ENCODE measurements around the gene RYR2. TPM values are rescaled to one million over a fixed set of nuclear protein-coding genes. Genes with fewer than 3 reads are reported as not detected.
"Not testable (repeated sequence)": the region's sequence is repeated elsewhere in the genome, so short reads cannot be mapped to it uniquely, and the experiment has no call there.

RYR2 gene
- total RNA-seq, 2 experiments from 2014 or later: 0.03 to 0.40 TPM

- H3K36me3 Mint-ChIP-seq, H3K4me3 Mint-ChIP-seq, CTCF ChIA-PET: not testable (repeated sequence)
These were observed 110.0 kb downstream of the RYR2 start for GRCh38 chr1:237151979-237152378.

GRCh38 chr1:237152506-237153335 lies 110.7 kb downstream of the RYR2 start:
- Mint-ChIP-seq H3K27me3 (no peaks in the 10 kb centered on the region), H3K9me3 (ENCODE audit: low read depth) (peaks cover 2% of the 10 kb centered on the region), H3K27ac (no peak overlapping the region), H3K4me3 (no peak overlapping the region), H3K4me1 (no peaks in the 10 kb centered on the region), H3K36me3 (no peaks in the 10 kb centered on the region)
- DNase-seq: no peak
- ATAC-seq: no peak
- CTCF ChIA-PET: no interaction called here

More at GRCh38 chr1:237151979-237152378, 110.0 kb downstream of the RYR2 start:
- H3K27me3 Mint-ChIP-seq; H3K9me3 Mint-ChIP-seq (ENCODE audit: low read depth); H3K27ac Mint-ChIP-seq; H3K4me1 Mint-ChIP-seq; ATAC-seq; DNase-seq: not testable (repeated sequence)

GRCh38 chr1:237154157-237154556 lies 112.2 kb downstream of the RYR2 start:
- no peaks in the 10 kb centered on the region for H3K4me1 Mint-ChIP-seq
- no peak overlapping the region for H3K4me3 Mint-ChIP-seq
- CTCF ChIA-PET: no interaction called here
- no peaks in the 10 kb centered on the region for H3K36me3 Mint-ChIP-seq
- DNase-seq (no peak), ATAC-seq (no peak)
- no peaks in the 10 kb centered on the region for H3K27me3 Mint-ChIP-seq
- peaks cover 2% of the 10 kb centered on the region for H3K9me3 Mint-ChIP-seq (ENCODE audit: low read depth)
- no peak overlapping the region for H3K27ac Mint-ChIP-seq

GRCh38 chr1:237164406-237165352 lies 122.7 kb downstream of the RYR2 start:
- H3K4me3 Mint-ChIP-seq: no peak overlapping the region
- no peaks in the 10 kb centered on the region for H3K36me3 Mint-ChIP-seq
- ATAC-seq: no peak
- DNase-seq: no peak
- CTCF ChIA-PET: no interaction called here
- peaks cover 4% of the 10 kb centered on the region for H3K27me3 Mint-ChIP-seq
- no peak overlapping the region for H3K27ac Mint-ChIP-seq
- H3K4me1 Mint-ChIP-seq: no peaks in the 10 kb centered on the region
- H3K9me3 Mint-ChIP-seq (ENCODE audit: low read depth): no peaks in the 10 kb centered on the region

GRCh38 chr1:237166086-237166485 lies 124.1 kb downstream of the RYR2 start:
- H3K27ac Mint-ChIP-seq: no peak overlapping the region
- peaks cover 9% of the 10 kb centered on the region for H3K27me3 Mint-ChIP-seq
- H3K36me3 Mint-ChIP-seq: no peaks in the 10 kb centered on the region
- no peak overlapping the region for H3K4me3 Mint-ChIP-seq
- no peaks in the 10 kb centered on the region for H3K4me1 Mint-ChIP-seq
- no peaks in the 10 kb centered on the region for H3K9me3 Mint-ChIP-seq (ENCODE audit: low read depth)
- ATAC-seq (no peak), DNase-seq (no peak)
- CTCF ChIA-PET: no interaction called here

GRCh38 chr1:237166593-237167101 lies 124.7 kb downstream of the RYR2 start:
- DNase-seq (no peak), ATAC-seq (no peak)
- Mint-ChIP-seq H3K36me3 (no peaks in the 10 kb centered on the region), H3K27ac (no peak overlapping the region), H3K4me3 (no peak overlapping the region), H3K4me1 (no peaks in the 10 kb centered on the region), H3K9me3 (ENCODE audit: low read depth) (no peaks in the 10 kb centered on the region), H3K27me3 (peaks cover 9% of the 10 kb centered on the region)
- CTCF ChIA-PET: no interaction called here

- no peak overlapping the region for H3K4me3 Mint-ChIP-seq
These were observed 128.2 kb downstream of the RYR2 start for GRCh38 chr1:237170149-237170548.

GRCh38 chr1:237171454-237172117 lies 129.6 kb downstream of the RYR2 start:
- DNase-seq: no peak
- no peak overlapping the region for H3K27ac Mint-ChIP-seq
- no peak for ATAC-seq
- no peaks in the 10 kb centered on the region for H3K36me3 Mint-ChIP-seq
- no peaks in the 10 kb centered on the region for H3K9me3 Mint-ChIP-seq (ENCODE audit: low read depth)
- no peak overlapping the region for H3K4me3 Mint-ChIP-seq
- CTCF ChIA-PET: no interaction called here
- H3K4me1 Mint-ChIP-seq: no peaks in the 10 kb centered on the region
- peaks cover 10% of the 10 kb centered on the region for H3K27me3 Mint-ChIP-seq

More at GRCh38 chr1:237170149-237170548, 128.2 kb downstream of the RYR2 start:
- no peaks in the 10 kb centered on the region for H3K36me3 Mint-ChIP-seq
- no peak for DNase-seq
- H3K27ac Mint-ChIP-seq: no peak overlapping the region
- CTCF ChIA-PET: no interaction called here
- no peaks in the 10 kb centered on the region for H3K9me3 Mint-ChIP-seq (ENCODE audit: low read depth)
- ATAC-seq: no peak
- peaks cover 9% of the 10 kb centered on the region for H3K27me3 Mint-ChIP-seq
- H3K4me1 Mint-ChIP-seq: no peaks in the 10 kb centered on the region

- Mint-ChIP-seq H3K36me3 (no peaks in the 10 kb centered on the region), H3K4me1 (no peaks in the 10 kb centered on the region), H3K9me3 (ENCODE audit: low read depth) (no peaks in the 10 kb centered on the region), H3K27ac (no peak overlapping the region), H3K27me3 (peaks cover 12% of the 10 kb centered on the region), H3K4me3 (no peak overlapping the region)
- no peak for ATAC-seq
- no peak for DNase-seq
- CTCF ChIA-PET: no interaction called here
These were observed 130.1 kb downstream of the RYR2 start for GRCh38 chr1:237172118-237172485.

GRCh38 chr1:237179503-237179902 lies 137.5 kb downstream of the RYR2 start:
- CTCF ChIA-PET: no interaction called here
- DNase-seq: no peak
- no peak overlapping the region for H3K4me3 Mint-ChIP-seq
- peaks cover 6% of the 10 kb centered on the region for H3K27me3 Mint-ChIP-seq
- H3K4me1 Mint-ChIP-seq: no peaks in the 10 kb centered on the region
- no peak for ATAC-seq
- no peaks in the 10 kb centered on the region for H3K9me3 Mint-ChIP-seq (ENCODE audit: low read depth)
- no peaks in the 10 kb centered on the region for H3K36me3 Mint-ChIP-seq
- no peak overlapping the region for H3K27ac Mint-ChIP-seq

GRCh38 chr1:237180256-237180655 lies 138.3 kb downstream of the RYR2 start:
- H3K27ac Mint-ChIP-seq: no peak overlapping the region
- no peaks in the 10 kb centered on the region for H3K4me1 Mint-ChIP-seq
- CTCF ChIA-PET: no interaction called here
- ATAC-seq (no peak), DNase-seq (no peak)
- no peaks in the 10 kb centered on the region for H3K36me3 Mint-ChIP-seq
- H3K4me3 Mint-ChIP-seq: no peak overlapping the region
- peaks cover 6% of the 10 kb centered on the region for H3K27me3 Mint-ChIP-seq
- H3K9me3 Mint-ChIP-seq (ENCODE audit: low read depth): no peaks in the 10 kb centered on the region

GRCh38 chr1:237181743-237182317 lies 139.8 kb downstream of the RYR2 start:
- Mint-ChIP-seq H3K4me3 (no peak overlapping the region), H3K36me3 (no peaks in the 10 kb centered on the region), H3K9me3 (ENCODE audit: low read depth) (no peaks in the 10 kb centered on the region), H3K4me1 (no peaks in the 10 kb centered on the region), H3K27me3 (peaks cover 3% of the 10 kb centered on the region), H3K27ac (no peak overlapping the region)
- DNase-seq (no peak), ATAC-seq (no peak)
- CTCF ChIA-PET: no interaction called here

GRCh38 chr1:237183963-237184540 lies 142.1 kb downstream of the RYR2 start:
- DNase-seq: no peak
- CTCF ChIA-PET: no interaction called here
- no peaks in the 10 kb centered on the region for H3K9me3 Mint-ChIP-seq (ENCODE audit: low read depth)
- ATAC-seq: no peak
- H3K27ac Mint-ChIP-seq: no peak overlapping the region
- H3K36me3 Mint-ChIP-seq: no peaks in the 10 kb centered on the region
- H3K4me1 Mint-ChIP-seq: no peaks in the 10 kb centered on the region
- peaks cover under 1% of the 10 kb centered on the region for H3K27me3 Mint-ChIP-seq
- no peak overlapping the region for H3K4me3 Mint-ChIP-seq
